ENCODE results near the gene MBTD1.

DNA sequence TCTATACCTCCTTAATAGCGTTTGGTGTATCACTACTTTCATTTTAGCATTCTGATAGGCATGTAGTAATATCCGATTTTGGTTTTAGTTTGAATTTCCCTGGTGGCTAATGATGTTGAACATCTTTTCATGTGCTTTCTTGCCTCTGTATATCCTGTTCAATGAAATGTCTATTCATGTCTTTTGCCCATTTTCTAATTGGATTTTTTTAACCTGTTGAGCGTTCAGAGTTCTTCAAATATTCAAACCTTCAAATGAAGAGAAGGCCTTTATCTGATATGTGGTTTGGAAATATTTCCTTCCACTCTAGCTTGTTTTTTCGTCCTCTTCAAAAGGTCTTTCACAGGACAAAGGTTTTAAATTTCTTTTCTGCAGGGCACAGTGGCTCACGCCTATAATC, 108.9 kb downstream of the MBTD1 start:
- TF ChIP-seq, protein P1, sequence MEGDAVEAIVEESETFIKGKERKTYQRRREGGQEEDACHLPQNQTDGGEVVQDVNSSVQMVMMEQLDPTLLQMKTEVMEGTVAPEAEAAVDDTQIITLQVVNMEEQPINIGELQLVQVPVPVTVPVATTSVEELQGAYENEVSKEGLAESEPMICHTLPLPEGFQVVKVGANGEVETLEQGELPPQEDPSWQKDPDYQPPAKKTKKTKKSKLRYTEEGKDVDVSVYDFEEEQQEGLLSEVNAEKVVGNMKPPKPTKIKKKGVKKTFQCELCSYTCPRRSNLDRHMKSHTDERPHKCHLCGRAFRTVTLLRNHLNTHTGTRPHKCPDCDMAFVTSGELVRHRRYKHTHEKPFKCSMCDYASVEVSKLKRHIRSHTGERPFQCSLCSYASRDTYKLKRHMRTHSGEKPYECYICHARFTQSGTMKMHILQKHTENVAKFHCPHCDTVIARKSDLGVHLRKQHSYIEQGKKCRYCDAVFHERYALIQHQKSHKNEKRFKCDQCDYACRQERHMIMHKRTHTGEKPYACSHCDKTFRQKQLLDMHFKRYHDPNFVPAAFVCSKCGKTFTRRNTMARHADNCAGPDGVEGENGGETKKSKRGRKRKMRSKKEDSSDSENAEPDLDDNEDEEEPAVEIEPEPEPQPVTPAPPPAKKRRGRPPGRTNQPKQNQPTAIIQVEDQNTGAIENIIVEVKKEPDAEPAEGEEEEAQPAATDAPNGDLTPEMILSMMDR (IDR thresholded peaks at IDR 0.05): no peak
- TF ChIP-seq POLR2A (IDR thresholded peaks at IDR 0.05; ENCODE audit: low read length) (no peak), MAX (IDR thresholded peaks at IDR 0.05) (no peak), HDAC2 (IDR thresholded peaks at IDR 0.05) (no peak), PHF8 (IDR thresholded peaks at IDR 0.05; ENCODE audit: borderline replicate concordance, low read depth) (no peak), EP300 (IDR thresholded peaks at IDR 0.05) (no peak), KDM1A (IDR thresholded peaks at IDR 0.05; ENCODE audit: low read depth) (no peak), MYC (IDR thresholded peaks at IDR 0.05; ENCODE audit: borderline replicate concordance, low read length) (no peak), CHD2 (IDR thresholded peaks at IDR 0.05; ENCODE audit: low read length, partially characterized antibody) (no peak), ZFP36 (IDR thresholded peaks at IDR 0.05; ENCODE audit: borderline replicate concordance, partially characterized antibody) (no peak), ESRRA (IDR thresholded peaks at IDR 0.05; ENCODE audit: borderline replicate concordance, low read length) (no peak), FOSL2 (IDR thresholded peaks at IDR 0.05) (no peak), FOSL2 (CRISPR knock-in tag; IDR thresholded peaks at IDR 0.05) (no peak), MAFK (IDR thresholded peaks at IDR 0.05; ENCODE audit: partially characterized antibody) (no peak)
